Endothelial cell of umbilical vein (primary cell): ENCODE data around the gene CACNA1C. TPM values are rescaled to one million over a fixed set of nuclear protein-coding genes. Genes with fewer than 3 reads are reported as not detected.

Experiments
- BruUV-seq: library from RNA; stranded (reverse); fragments of 400-500 nt; replicated peaks from 2 replicates; lab custom pipeline; 2021; lab: Mats Ljungman, UMichigan
- CTCF ChIA-PET: fragments of 300-600, 350-600 bp; sonication (Branson Sonifier 250); formaldehyde crosslinking; loops from one replicate; lab custom pipeline; 2021; ENCODE audit warnings: antibody characterized with exemption, inconsistent platforms; lab: Charles Lee
- POLR2A ChIA-PET: fragments of 300-600, 350-600 bp; sonication (Branson Sonifier 250); formaldehyde crosslinking; loops from one replicate; lab custom pipeline; 2021; ENCODE audit warnings: antibody characterized with exemption, inconsistent platforms; lab: Charles Lee
- DNase-seq: peaks from one replicate; pipeline ENCODE4 v3.0.0-alpha.2; 2011; ENCODE audit warnings: low read depth, low spot score
- FAIRE-seq: peaks from 2 replicates; lab custom pipeline; 2011; peaks lifted over from hg19 to GRCh38; lab: Jason Lieb, UNC
- H2AFZ ChIP-seq: 2 replicates; pipeline ENCODE4 v1.6.0; 2012; ENCODE audit warnings: low read depth, low read length, control low read depth, inconsistent platforms
- H3K27ac ChIP-seq: 2 replicates; pipeline ENCODE4 v1.5.1; 2011; ENCODE audit warnings: low read depth, mild to moderate bottlenecking, control low read depth, low read length, moderate library complexity; ENCODE audit not compliant: insufficient read depth
- H3K27me3 ChIP-seq, 2 experiments: 2 replicates each; pipeline versions ENCODE4 v1.6.0 to v1.6.1; 2011; ENCODE audit warnings: low read length in 2 of 2, mixed read lengths in 1 of 2; ENCODE audit not compliant: control insufficient read depth in 2 of 2, insufficient read depth in 2 of 2
- H3K36me3 ChIP-seq, 2 experiments: 2 replicates in 1 of 2; 3 replicates in 1 of 2; pipeline ENCODE4 v1.5.1; 2011; ENCODE audit warnings: low read length in 2 of 2, mild to moderate bottlenecking in 1 of 2, moderate library complexity in 1 of 2; ENCODE audit not compliant: control insufficient read depth in 2 of 2, insufficient read depth in 2 of 2; ENCODE audit errors: extremely low read depth in 1 of 2
- H3K4me1 ChIP-seq: 3 replicates; pipeline ENCODE4 v1.5.1; 2011; ENCODE audit warnings: mild to moderate bottlenecking, low read length; ENCODE audit not compliant: control insufficient read depth, insufficient read depth; ENCODE audit errors: extremely low read depth
- H3K4me2 ChIP-seq: 2 replicates; pipeline ENCODE4 v1.6.1; 2011; ENCODE audit warnings: low read length, control low read depth, mixed read lengths; ENCODE audit not compliant: insufficient read depth
- H3K4me3 ChIP-seq, 3 experiments: fragments of 200-600 bp in 1 of 3; sonication (generic), shearing (Covaris generic) in 1 of 3; replicated peaks in 1 of 3; 2 replicates each; pipeline ENCODE4 v1.5.1; 2011 to 2016; ENCODE audit warnings: control low read depth in 3 of 3, low read length in 3 of 3, mild to moderate bottlenecking in 2 of 3, inconsistent platforms in 1 of 3, low read depth in 1 of 3, moderate library complexity in 1 of 3; ENCODE audit not compliant: insufficient read depth in 1 of 3
- H3K79me2 ChIP-seq: 2 replicates; pipeline ENCODE4 v1.6.0; 2012; ENCODE audit warnings: low read length, inconsistent platforms; ENCODE audit not compliant: control insufficient read depth, insufficient read depth
- H3K9ac ChIP-seq: replicated peaks from 2 replicates; pipeline ENCODE3; 2011; ENCODE audit warnings: low read length, control low read depth; ENCODE audit not compliant: insufficient read depth; ENCODE audit errors: extremely low read depth
- H3K9me1 ChIP-seq: replicated peaks from 3 replicates; pipeline ENCODE4 v1.6.0; 2011; ENCODE audit warnings: mild to moderate bottlenecking, low read length; ENCODE audit not compliant: control insufficient read depth, insufficient read depth; ENCODE audit errors: extremely low read depth
- H3K9me3 ChIP-seq: replicated peaks from 2 replicates; pipeline ENCODE4 v1.5.1; 2012; ENCODE audit warnings: low read length, inconsistent platforms; ENCODE audit not compliant: control insufficient read depth, insufficient read depth
- H4K20me1 ChIP-seq: replicated peaks from 2 replicates; pipeline ENCODE3; 2011; ENCODE audit warnings: mild to moderate bottlenecking, low read length; ENCODE audit not compliant: control insufficient read depth, insufficient read depth; ENCODE audit errors: extremely low read depth
- CTCF ChIP-seq, 2 donors: IDR thresholded peaks; 1 replicate in 1 of 2; 2 replicates in 1 of 2; pipeline ENCODE4 v1.5.1; 2011; ENCODE audit warnings: low read length in 2 of 2, mild to moderate bottlenecking in 2 of 2, moderate library complexity in 2 of 2, control low read depth in 1 of 2, inconsistent platforms in 1 of 2, low read depth in 1 of 2; ENCODE audit not compliant: insufficient read depth in 1 of 2; ENCODE audit errors: extremely low read depth in 1 of 2
- EZH2 ChIP-seq: IDR thresholded peaks from 2 replicates; pipeline ENCODE4 v1.6.1; 2012; ENCODE audit warnings: borderline replicate concordance, low read depth, mild to moderate bottlenecking, moderate library complexity, low read length, inconsistent platforms; ENCODE audit not compliant: severe bottlenecking
- FOS ChIP-seq: IDR thresholded peaks from 2 replicates; pipeline ENCODE4 v1.6.1; 2011; ENCODE audit warnings: mild to moderate bottlenecking, low read length, moderate library complexity, borderline replicate concordance; ENCODE audit not compliant: insufficient read depth
- GATA2 ChIP-seq: IDR thresholded peaks from 2 replicates; pipeline ENCODE4 v1.7.0; 2011; ENCODE audit warnings: low read depth, mild to moderate bottlenecking, moderate library complexity, mixed read lengths, low read length; ENCODE audit not compliant: insufficient read length, insufficient read depth
- JUN ChIP-seq: IDR thresholded peaks from 2 replicates; pipeline ENCODE4 v1.6.1; 2011; ENCODE audit warnings: borderline replicate concordance, low read depth; ENCODE audit not compliant: insufficient read length, insufficient read depth
- MAX ChIP-seq: IDR thresholded peaks from 2 replicates; pipeline ENCODE4 v1.6.1; 2011; ENCODE audit not compliant: insufficient read depth, insufficient read length
- MYC ChIP-seq: IDR thresholded peaks from one replicate; pipeline ENCODE4 v1.6.1; 2011; ENCODE audit warnings: mild to moderate bottlenecking, low read depth, low read length
- POLR2A ChIP-seq: IDR thresholded peaks from 2 replicates; pipeline ENCODE4 v1.6.1; 2012; ENCODE audit warnings: low read depth, mild to moderate bottlenecking, control low read depth, low read length
- POLR2AphosphoS5 ChIP-seq: IDR thresholded peaks from 2 replicates; pipeline ENCODE4 v1.6.1; 2012; ENCODE audit warnings: low read depth, mild to moderate bottlenecking, control low read depth, low read length, moderate library complexity; ENCODE audit not compliant: insufficient read depth
- dilution Hi-C: fragments of 300-500 bp; cut with MboI; formaldehyde crosslinking; loops from one replicate; pipeline ENCODE4 v1.15.0; 2019; ENCODE audit warnings: low sequenced_read_pairs; ENCODE audit not compliant: extremely low pct_ligation_motif_present
- intact Hi-C: fragments of 100-400 bp; cut with micrococcal nuclease; formaldehyde crosslinking; loops from one replicate; pipeline ENCODE4 v1.10.0; 2022
- polyA plus RNA-seq, 4 experiments: library from polyadenylated mRNA; depleted of rRNA in 3 of 4; stranded (reverse) in 3 of 4; unstranded in 1 of 4; fragments of >200 nt; gene quantifications; 2 replicates each; pipeline versions ENCODE4 v1.2.1 to v1.2.3, GENCODE V29; 2011 to 2012; ENCODE audit warnings: missing spikeins in 1 of 4
- total RNA-seq: library from RNA; stranded (reverse); gene quantifications from 2 replicates; pipeline ENCODE4 v1.2.3, GENCODE V29; 2021

CACNA1C gene
- total and polyA plus RNA-seq, 2 donors (not counting 3 experiments of a cell fraction or from before 2014, with no cell fraction given), result not detected

GRCh38 chr12:2687726-2688125 lies 634.9 kb downstream of the CACNA1C start:
- Histone ChIP-seq H3K27me3 (peaks cover 12 to 22% of the 10 kb centered on the region in 2 experiments), H3K9me1 (no peaks in the 10 kb centered on the region), H3K9me3 (no peaks in the 10 kb centered on the region), H3K36me3 (no peaks in the 10 kb centered on the region), H3K9ac (no peak overlapping the region), H3K27ac (no peak overlapping the region), H3K4me1 (peaks cover 7% of the 10 kb centered on the region), H3K4me3 (no peak overlapping the region), H2AFZ (no peak overlapping the region), H3K79me2 (no peaks in the 10 kb centered on the region), H3K4me2 (no peak overlapping the region), H4K20me1 (no peaks in the 10 kb centered on the region)
- no peak for TF ChIP-seq CTCF (IDR thresholded peaks at IDR 0.05; ENCODE audit: extremely low read depth in 1 of 2, insufficient read depth in 1 of 2, low read depth in 1 of 2, low read length in 2 of 2)
- no peak for TF ChIP-seq POLR2AphosphoS5
- no peak for TF ChIP-seq EZH2
- no peak for TF ChIP-seq MAX
- TF ChIP-seq POLR2A, result no peak
- TF ChIP-seq GATA2, result no peak
- TF ChIP-seq JUN, result no peak
- TF ChIP-seq FOS, result no peak
- no peak for TF ChIP-seq MYC
- no peak for FAIRE-seq
- POLR2A ChIA-PET, result interaction anchor here (0.6 kb wide), 1 partner anchor 331 kb away, joined by 8 read pairs; no protein-coding TSS in a partner anchor
- intact Hi-C loops, result no loop called here
- no TSS peak for BruUV-seq
- dilution Hi-C loops, result no loop called here
- DNase-seq, result no peak
- CTCF ChIA-PET, result interaction anchor here (0.6 kb wide), 1 partner anchor 588 kb away, joined by 3 read pairs; no protein-coding TSS in a partner anchor
